Tibial nerve (tissue), 3 donors: ENCODE measurements around the gene RNU6-1.

ENCODE experiments used
- CTCF ChIP-seq, 5 experiments: fragments of 200-600 bp in 3 of 5; fragments of 450-650 bp in 2 of 5; sonication (generic) in 3 of 5; IDR thresholded peaks; one replicate each; pipeline ENCODE4 v1.5.1; 2016 to 2019; ENCODE audit warnings: antibody characterized with exemption in 5 of 5, mild to moderate bottlenecking in 3 of 5, moderate library complexity in 2 of 5
- POLR2A ChIP-seq, 2 donors: fragments of 450-650 bp; IDR thresholded peaks; one replicate each; pipeline ENCODE4 v1.6.1; 2017; ENCODE audit warnings: antibody characterized with exemption in 2 of 2, mild to moderate bottlenecking in 2 of 2, moderate library complexity in 2 of 2

DNA sequence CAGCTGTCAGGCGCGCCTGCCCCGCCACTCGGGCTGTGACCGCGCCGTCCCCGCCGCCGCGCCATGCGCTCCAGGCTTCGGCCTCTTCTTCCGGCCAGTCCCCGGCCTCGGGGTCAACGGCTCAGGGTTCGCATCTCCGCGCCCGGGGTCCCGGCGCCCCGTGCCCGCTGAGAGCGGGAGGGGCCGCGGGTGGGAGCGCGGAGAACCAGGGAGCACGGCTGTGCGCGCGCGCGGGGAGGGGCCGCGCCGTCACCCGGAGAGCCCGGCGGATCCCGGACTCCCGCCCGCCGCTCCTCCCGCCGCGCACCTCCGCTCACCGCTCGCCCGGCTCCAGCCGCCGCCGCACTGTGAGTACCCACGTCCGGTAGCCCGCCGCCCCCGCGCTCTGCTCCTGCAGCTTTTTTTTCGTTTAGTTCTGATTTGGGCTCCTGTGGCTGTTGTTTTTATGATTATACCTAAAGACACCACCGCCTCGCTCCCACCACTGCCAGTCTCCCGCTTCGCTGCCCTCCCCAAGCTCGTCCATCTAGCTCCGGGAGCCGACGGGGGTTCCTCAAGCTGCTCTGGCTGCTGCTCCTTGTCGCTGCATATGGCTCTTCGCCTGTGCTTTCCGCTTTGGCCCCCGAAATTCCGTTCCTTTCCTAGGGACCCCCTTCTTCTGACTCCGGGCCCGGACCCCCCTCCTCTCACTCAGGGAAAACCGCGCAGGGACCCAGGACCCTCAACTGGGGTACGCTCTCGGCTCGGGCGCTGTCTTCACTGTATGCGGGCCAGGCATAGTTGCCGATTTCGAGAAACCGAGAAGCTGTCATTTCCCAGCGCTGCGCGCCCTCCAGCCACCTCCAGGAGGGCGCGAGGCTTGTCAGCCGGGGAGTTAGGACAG lies 16.3 kb downstream of the RNU6-1 start:
- no peak for TF ChIP-seq CTCF (IDR thresholded peaks at IDR 0.05)
- TF ChIP-seq POLR2A (IDR thresholded peaks at IDR 0.05), result no peak
